Mesenteric fat pad (tissue), 1 donor: Measurements from ENCODE around the gene SPRED2. TPM values are rescaled to one million over a fixed set of nuclear protein-coding genes. Genes with fewer than 3 reads are reported as not detected.
"Not testable (repeated sequence)": the region's sequence is repeated elsewhere in the genome, so short reads cannot be mapped to it uniquely, and the experiment has no call there.

ENCODE experiments used
- DNase-seq: peaks from one replicate; pipeline ENCODE4 v3.0.0-alpha.2; 2020; ENCODE audit warnings: low spot score
- total RNA-seq: library from RNA; stranded (reverse); fragmentation: NEBNext Ultra II Directional; extraction: Animal tissue kit (Norgen Biotek cat#: 25700); gene quantifications from one replicate; pipeline ENCODE4 v1.2.1, GENCODE V29; 2021
- donor health status: DM: yes; HTN: yes; CAD: no.

The SPRED2 gene
- total RNA-seq, 1 donor from 2014 or later, result 48.7 TPM

- DNase-seq, result no peak
Measured at GRCh38 chr2:65349863-65350262, 82.5 kb downstream of the SPRED2 start.

- no peak for DNase-seq
Measured at GRCh38 chr2:65347913-65348312, 84.5 kb downstream of the SPRED2 start.

- no peak for DNase-seq
Measured at GRCh38 chr2:65345631-65346030, 86.8 kb downstream of the SPRED2 start.

- no peak for DNase-seq
Measured at GRCh38 chr2:65344689-65345088, 87.7 kb downstream of the SPRED2 start.

GRCh38 chr2:65344182-65344581 lies 88.2 kb downstream of the SPRED2 start:
- DNase-seq, result no peak

- no peak for DNase-seq
Measured at GRCh38 chr2:65343386-65343785, 89.0 kb downstream of the SPRED2 start.

- DNase-seq, result no peak
Measured at GRCh38 chr2:65340898-65341681, 91.3 kb downstream of the SPRED2 start.

- DNase-seq, result no peak
Measured at GRCh38 chr2:65339648-65340047, 92.8 kb downstream of the SPRED2 start.

GRCh38 chr2:65338830-65339495 lies 93.4 kb downstream of the SPRED2 start:
- not testable (repeated sequence) for DNase-seq

- DNase-seq, result not testable (repeated sequence)
Measured at GRCh38 chr2:65337915-65338314, 94.5 kb downstream of the SPRED2 start.

- DNase-seq, result no peak
Measured at GRCh38 chr2:65334714-65335113, 97.7 kb downstream of the SPRED2 start.

- no peak for DNase-seq
Measured at GRCh38 chr2:65331336-65332025, 100.9 kb downstream of the SPRED2 start.

GRCh38 chr2:65329525-65329924 lies 102.9 kb downstream of the SPRED2 start:
- DNase-seq, result no peak

GRCh38 chr2:65326276-65326675 lies 106.1 kb downstream of the SPRED2 start:
- DNase-seq, result no peak

- no peak for DNase-seq
Measured at GRCh38 chr2:65325066-65325465, 107.3 kb downstream of the SPRED2 start.

- no peak for DNase-seq
Measured at GRCh38 chr2:65320946-65321345, 111.5 kb downstream of the SPRED2 start.

- DNase-seq, result no peak
Measured at GRCh38 chr2:65320042-65320725, 112.2 kb downstream of the SPRED2 start.

- DNase-seq, result no peak
Measured at GRCh38 chr2:65319674-65320041, 112.7 kb downstream of the SPRED2 start.

GRCh38 chr2:65319072-65319673 lies 113.2 kb downstream of the SPRED2 start:
- no peak for DNase-seq

- DNase-seq, result no peak
Measured at GRCh38 chr2:65317841-65318240, 114.6 kb downstream of the SPRED2 start.

GRCh38 chr2:65317351-65317750 lies 115.0 kb downstream of the SPRED2 start:
- DNase-seq, result not testable (repeated sequence)
